Panc1 (cell line): ENCODE measurements around the gene FAM107B.

ENCODE experiments used
- CTCF ChIP-seq: fragments of 450-650 bp; IDR thresholded peaks from 2 replicates; pipeline ENCODE4 v1.5.1; 2017; ENCODE audit warnings: mild to moderate bottlenecking
- POLR2AphosphoS5 ChIP-seq: IDR thresholded peaks from 2 replicates; pipeline ENCODE4 v1.6.1; 2012; ENCODE audit warnings: mild to moderate bottlenecking, low read depth, low read length, moderate library complexity
- REST ChIP-seq, 2 experiments: IDR thresholded peaks; 2 replicates each; pipeline ENCODE4 v1.6.1; 2011 to 2012; ENCODE audit warnings: low read depth in 2 of 2, control low read depth in 1 of 2, low read length in 1 of 2, mild to moderate bottlenecking in 1 of 2, moderate library complexity in 1 of 2; ENCODE audit not compliant: insufficient read depth in 1 of 2
- SIN3A ChIP-seq: IDR thresholded peaks from 2 replicates; pipeline ENCODE4 v1.6.1; 2012; ENCODE audit warnings: low read depth, mild to moderate bottlenecking, low read length, moderate library complexity, borderline replicate concordance; ENCODE audit not compliant: insufficient read depth
- TCF7L2 ChIP-seq: IDR thresholded peaks from 2 replicates; pipeline ENCODE4 v1.6.1; 2011; ENCODE audit warnings: mild to moderate bottlenecking, low read depth, low read length, inconsistent platforms

- no peak for TF ChIP-seq CTCF
- no peak for TF ChIP-seq REST (IDR thresholded peaks at IDR 0.05; ENCODE audit: insufficient read depth in 1 of 2, low read depth in 2 of 2, low read length in 1 of 2)
- no peak for TF ChIP-seq SIN3A
- TF ChIP-seq POLR2AphosphoS5 = no peak
- no peak for TF ChIP-seq TCF7L2
These were observed 244.2 kb downstream of the FAM107B start for GRCh38 chr10:14530465-14530864.
